HEK293 (cell line): ENCODE measurements around the gene PTPRJ.

ENCODE experiments used
- KLF8 ChIP-seq: fragments of 450-650 bp; formaldehyde crosslinking; IDR thresholded peaks from 2 replicates; pipeline ENCODE4 v1.5.1; 2016; ENCODE audit warnings: missing biosample characterization, missing genetic modification characterization
- MZF1 ChIP-seq: fragments of 450-650 bp; formaldehyde crosslinking; IDR thresholded peaks from 2 replicates; pipeline ENCODE4 v1.5.1; 2017; ENCODE audit warnings: missing biosample characterization, missing genetic modification characterization, borderline replicate concordance
- ZBTB1 ChIP-seq: fragments of 450-650 bp; formaldehyde crosslinking; IDR thresholded peaks from 2 replicates; pipeline ENCODE4 v1.5.1; 2016; ENCODE audit warnings: missing biosample characterization, missing genetic modification characterization
- ZEB2 ChIP-seq: fragments of 450-650 bp; formaldehyde crosslinking; IDR thresholded peaks from 2 replicates; pipeline ENCODE4 v1.5.1; 2016; ENCODE audit warnings: missing biosample characterization, missing genetic modification characterization
- ZNF146 ChIP-seq: fragments of 450-650 bp; formaldehyde crosslinking; IDR thresholded peaks from 2 replicates; pipeline ENCODE4 v1.5.1; 2016; ENCODE audit warnings: missing biosample characterization, missing genetic modification characterization
- ZNF184 ChIP-seq: fragments of 450-650 bp; IDR thresholded peaks from 2 replicates; pipeline ENCODE4 v1.5.1; 2018; ENCODE audit warnings: missing biosample characterization, mild to moderate bottlenecking, missing genetic modification characterization
- ZNF335 ChIP-seq: fragments of 450-650 bp; formaldehyde crosslinking; conservative IDR thresholded peaks from 2 replicates; pipeline ENCODE4 v1.5.1; 2016; ENCODE audit warnings: missing biosample characterization, missing genetic modification characterization
- ZNF623 ChIP-seq: fragments of 450-650 bp; formaldehyde crosslinking; IDR thresholded peaks from 2 replicates; pipeline ENCODE4 v1.5.1; 2016; ENCODE audit warnings: missing biosample characterization, missing genetic modification characterization
- ZNF629 ChIP-seq: fragments of 450-650 bp; formaldehyde crosslinking; IDR thresholded peaks from 2 replicates; pipeline ENCODE4 v1.5.1; 2017; ENCODE audit warnings: missing biosample characterization, missing genetic modification characterization
- ZNF768 ChIP-seq: fragments of 450-650 bp; formaldehyde crosslinking; IDR thresholded peaks from 2 replicates; pipeline ENCODE4 v1.5.1; 2018; ENCODE audit warnings: missing biosample characterization, mild to moderate bottlenecking, missing genetic modification characterization
- TF ChIP-seq, protein P1 (sequence below): fragments of 450-650 bp; formaldehyde crosslinking; IDR thresholded peaks from 2 replicates; pipeline ENCODE4 v1.5.1; 2016; ENCODE audit warnings: missing biosample characterization, missing genetic modification characterization
- TF ChIP-seq, protein P2 (sequence below): fragments of 450-650 bp; formaldehyde crosslinking; IDR thresholded peaks from 2 replicates; pipeline ENCODE4 v1.5.1; 2016; ENCODE audit warnings: missing biosample characterization, missing genetic modification characterization

DNA sequence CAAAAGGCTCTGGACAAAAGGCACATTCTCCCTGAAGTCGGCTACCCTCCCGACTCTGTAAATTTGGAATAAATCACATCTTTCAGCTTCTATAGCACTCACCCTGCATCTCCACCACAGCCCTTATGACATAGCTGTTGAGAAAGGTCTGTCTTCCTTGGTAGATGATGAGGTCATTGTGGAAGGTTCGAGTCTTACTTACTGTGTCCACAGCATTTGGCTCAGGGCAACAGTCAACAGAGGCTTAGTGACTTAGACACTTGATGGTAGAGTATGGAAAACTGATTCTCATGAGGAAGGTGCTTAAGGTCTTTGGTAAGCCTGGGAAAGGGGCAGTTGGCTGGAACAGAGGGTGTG is 45.6 kb downstream of the PTPRJ start:
- TF ChIP-seq ZNF768 (no peak), ZNF623 (no peak), ZEB2 (no peak), ZNF335 (tag by site-specific recombination) (no peak), ZNF629 (tag by site-specific recombination) (peak; percentile 76), MZF1 (tag by site-specific recombination) (no peak), ZNF146 (tag by site-specific recombination) (no peak), KLF8 (tag by site-specific recombination) (no peak), ZBTB1 (no peak), ZNF184 (no peak)
- TF ChIP-seq, protein P1, sequence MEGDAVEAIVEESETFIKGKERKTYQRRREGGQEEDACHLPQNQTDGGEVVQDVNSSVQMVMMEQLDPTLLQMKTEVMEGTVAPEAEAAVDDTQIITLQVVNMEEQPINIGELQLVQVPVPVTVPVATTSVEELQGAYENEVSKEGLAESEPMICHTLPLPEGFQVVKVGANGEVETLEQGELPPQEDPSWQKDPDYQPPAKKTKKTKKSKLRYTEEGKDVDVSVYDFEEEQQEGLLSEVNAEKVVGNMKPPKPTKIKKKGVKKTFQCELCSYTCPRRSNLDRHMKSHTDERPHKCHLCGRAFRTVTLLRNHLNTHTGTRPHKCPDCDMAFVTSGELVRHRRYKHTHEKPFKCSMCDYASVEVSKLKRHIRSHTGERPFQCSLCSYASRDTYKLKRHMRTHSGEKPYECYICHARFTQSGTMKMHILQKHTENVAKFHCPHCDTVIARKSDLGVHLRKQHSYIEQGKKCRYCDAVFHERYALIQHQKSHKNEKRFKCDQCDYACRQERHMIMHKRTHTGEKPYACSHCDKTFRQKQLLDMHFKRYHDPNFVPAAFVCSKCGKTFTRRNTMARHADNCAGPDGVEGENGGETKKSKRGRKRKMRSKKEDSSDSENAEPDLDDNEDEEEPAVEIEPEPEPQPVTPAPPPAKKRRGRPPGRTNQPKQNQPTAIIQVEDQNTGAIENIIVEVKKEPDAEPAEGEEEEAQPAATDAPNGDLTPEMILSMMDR (tag by site-specific recombination) = no peak
- TF ChIP-seq, protein P2, sequence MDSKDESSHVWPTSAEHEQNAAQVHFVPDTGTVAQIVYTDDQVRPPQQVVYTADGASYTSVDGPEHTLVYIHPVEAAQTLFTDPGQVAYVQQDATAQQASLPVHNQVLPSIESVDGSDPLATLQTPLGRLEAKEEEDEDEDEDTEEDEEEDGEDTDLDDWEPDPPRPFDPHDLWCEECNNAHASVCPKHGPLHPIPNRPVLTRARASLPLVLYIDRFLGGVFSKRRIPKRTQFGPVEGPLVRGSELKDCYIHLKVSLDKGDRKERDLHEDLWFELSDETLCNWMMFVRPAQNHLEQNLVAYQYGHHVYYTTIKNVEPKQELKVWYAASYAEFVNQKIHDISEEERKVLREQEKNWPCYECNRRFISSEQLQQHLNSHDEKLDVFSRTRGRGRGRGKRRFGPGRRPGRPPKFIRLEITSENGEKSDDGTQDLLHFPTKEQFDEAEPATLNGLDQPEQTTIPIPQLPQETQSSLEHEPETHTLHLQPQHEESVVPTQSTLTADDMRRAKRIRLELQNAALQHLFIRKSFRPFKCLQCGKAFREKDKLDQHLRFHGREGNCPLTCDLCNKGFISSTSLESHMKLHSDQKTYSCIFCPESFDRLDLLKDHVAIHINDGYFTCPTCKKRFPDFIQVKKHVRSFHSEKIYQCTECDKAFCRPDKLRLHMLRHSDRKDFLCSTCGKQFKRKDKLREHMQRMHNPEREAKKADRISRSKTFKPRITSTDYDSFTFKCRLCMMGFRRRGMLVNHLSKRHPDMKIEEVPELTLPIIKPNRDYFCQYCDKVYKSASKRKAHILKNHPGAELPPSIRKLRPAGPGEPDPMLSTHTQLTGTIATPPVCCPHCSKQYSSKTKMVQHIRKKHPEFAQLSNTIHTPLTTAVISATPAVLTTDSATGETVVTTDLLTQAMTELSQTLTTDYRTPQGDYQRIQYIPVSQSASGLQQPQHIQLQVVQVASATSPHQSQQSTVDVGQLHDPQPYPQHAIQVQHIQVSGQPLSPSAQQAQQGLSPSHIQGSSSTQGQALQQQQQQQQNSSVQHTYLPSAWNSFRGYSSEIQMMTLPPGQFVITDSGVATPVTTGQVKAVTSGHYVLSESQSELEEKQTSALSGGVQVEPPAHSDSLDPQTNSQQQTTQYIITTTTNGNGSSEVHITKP (tag by site-specific recombination) = no peak
